Activated CD4-positive, alpha-beta T cell treated with anti-CD3 and anti-CD28 coated beads, Interleukin-2, amount 50 U/mL, for 16 hours (primary cell): ENCODE measurements around the gene CCDC78.

Experiments
- DNase-seq: peaks from one replicate; pipeline ENCODE4 v3.0.0-alpha.2; 2020

The CCDC78 gene

DNA sequence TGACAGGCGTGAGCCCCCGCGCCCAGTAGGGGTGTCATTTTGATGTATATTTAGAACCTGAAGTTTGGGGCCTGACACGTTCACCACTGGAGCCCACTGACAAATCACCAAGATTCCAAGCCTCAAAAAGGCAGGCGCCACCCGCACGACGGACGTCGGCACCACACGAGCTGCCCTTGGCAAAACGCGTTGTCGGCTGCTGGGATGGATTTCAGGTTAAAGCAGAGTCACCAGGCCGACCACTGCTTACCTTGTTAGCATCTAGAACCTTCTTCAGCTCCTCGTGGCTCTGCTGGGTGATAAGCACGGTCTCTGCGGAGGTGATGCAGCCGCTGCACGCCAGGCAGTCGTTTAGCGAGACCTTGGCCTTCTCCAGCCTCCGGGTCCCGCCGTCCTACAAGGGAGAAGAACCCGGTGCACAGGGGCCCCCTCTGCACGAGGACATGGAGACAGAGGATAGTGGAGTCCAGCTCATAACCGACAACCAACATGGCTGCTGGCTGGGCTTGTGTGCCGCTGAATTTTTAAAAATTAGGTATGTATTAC lies 10.8 kb upstream of the CCDC78 start:
- no peak for DNase-seq

DNA sequence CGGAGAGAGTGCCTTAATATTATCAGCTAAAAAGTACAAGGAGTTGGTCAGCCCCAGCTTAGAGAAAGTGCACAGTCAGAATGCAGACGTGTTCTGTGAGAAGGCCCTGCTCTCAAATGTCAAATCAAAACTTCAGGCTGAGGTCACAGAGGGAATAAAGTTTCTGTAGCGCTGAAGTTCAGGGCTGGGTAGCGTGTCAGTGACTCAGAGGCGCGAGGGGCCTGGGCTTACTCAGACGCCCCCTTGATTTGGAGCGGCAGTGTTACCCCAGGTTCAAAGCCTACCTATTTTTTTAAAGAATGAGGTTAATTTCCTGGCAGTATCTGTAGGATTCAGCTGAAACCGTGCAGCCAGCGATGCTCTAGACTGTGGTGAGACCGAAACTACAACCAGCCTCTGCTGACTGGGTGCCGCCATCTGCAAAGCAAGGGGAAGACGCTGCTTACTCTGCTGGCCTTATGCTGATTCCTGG lies 9.8 kb upstream of the CCDC78 start:
- peak; percentile 92 for DNase-seq

DNA sequence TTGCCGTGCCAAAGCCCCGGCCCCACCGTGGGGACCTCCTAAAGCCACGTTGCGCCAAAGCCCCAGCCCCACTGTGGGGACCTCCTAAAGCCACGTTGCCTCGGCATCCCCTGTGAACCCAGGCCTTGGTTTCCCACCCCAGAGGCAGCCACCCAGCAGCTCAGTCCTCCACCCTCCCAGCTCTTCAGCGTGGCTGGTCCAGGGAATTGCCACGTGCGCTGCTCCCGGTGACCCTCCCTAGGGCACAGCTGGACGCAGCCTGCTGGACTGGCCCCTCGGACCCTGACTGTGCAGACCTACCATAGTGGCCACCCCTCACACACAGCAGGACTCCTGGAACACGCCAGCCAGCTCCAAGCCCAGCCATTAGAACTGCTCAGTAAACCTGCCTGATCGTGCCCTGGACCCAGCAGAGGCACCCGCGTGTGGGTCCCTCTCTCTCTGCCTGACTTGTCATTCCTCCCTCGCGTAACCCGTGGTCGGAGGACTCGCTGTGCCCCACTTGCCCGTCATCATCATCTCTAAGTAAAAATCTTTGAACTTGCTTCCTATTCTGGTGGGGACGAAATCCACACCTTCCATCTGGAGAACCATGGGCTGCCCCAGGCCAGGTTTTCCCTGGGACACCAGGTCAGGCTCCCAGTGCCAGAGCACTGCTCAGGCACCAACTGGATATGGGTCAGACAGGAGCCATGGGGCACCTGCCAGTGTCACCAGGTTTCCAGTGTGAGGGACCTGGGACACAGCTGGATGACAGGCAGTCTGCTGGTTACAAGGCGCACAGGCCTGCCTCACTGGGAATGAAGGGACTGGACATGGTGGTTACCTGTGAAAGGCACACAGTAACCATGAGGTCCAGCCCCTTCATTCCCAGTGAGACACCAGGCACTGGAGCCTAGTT lies 9.0 kb upstream of the CCDC78 start:
- DNase-seq, result no peak

DNA sequence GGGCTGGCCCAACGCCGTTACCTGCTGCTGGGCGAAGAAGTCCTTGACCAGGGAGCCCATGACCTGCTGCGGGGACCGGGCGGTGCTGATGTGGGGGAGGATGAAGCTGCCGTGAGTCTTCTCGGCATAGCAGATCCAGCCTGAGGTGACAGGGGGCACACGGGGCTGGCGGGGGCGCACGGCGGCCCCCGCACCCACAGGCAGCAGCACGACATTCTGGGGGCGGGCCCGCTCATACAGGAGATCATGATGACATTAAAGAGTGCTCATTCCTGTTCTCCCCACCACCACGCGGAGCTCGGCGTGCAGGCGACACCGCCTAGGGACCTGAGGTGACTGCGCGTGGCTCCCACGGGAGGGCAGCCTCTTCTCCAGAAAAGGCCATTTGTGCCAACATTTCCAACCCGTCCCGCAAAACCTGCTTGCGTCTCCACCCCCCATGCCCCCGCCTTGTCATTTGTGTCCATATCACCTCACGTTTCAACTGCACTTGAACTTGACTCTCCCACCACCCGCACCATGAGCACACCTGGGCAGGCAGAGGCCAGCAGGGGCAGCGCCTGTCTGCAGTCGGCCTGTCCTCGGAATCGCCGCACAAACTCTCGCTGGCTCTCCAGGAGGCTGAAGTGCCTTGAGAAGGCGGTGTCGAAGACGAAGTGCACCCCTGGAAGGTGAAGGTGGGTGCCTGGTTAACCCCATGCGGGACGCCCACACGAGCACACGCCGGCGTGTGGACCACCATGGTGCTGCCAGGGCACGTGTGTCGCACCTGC lies 8.2 kb upstream of the CCDC78 start:
- DNase-seq, result no peak

DNA sequence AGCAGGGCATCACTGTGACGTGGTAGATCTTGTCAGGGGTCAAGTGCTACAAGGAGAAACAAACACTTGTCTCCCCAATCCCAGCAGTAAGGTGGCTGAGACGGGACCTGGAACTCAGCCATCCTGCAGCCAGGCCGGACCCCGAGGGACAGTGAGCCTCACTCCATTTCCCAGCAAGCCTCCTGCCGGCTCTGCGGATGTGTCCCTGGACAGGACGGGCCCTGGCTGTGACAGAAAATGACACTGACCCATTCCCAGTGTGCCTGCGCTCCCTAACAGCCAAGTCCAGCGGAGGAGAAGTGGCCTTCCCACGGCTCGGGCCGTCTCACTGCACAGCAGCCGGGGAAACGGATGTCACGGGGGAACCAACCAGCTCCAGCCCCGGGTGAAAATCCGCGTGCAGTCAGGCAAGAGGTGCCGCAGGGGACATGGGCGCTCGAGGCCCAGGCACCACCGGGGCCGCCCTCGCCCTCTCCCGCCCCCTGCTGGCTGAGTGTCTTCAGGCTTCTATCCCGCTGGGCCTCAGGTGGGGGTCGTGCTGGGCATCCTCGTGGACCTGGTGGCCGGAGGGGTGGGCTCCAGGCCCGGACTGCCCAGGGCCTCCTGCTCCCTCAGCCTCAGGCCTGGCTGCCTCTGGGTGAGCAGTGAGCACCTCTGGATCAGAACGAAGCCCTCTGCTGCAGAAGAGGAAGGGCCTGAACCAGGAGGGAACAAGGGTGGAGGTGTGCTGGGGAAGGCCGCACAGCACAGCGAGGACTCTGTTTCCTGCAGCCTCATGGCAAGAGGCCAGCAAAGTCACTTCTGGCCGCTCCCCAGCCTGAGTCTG lies 7.4 kb upstream of the CCDC78 start:
- no peak for DNase-seq

DNA sequence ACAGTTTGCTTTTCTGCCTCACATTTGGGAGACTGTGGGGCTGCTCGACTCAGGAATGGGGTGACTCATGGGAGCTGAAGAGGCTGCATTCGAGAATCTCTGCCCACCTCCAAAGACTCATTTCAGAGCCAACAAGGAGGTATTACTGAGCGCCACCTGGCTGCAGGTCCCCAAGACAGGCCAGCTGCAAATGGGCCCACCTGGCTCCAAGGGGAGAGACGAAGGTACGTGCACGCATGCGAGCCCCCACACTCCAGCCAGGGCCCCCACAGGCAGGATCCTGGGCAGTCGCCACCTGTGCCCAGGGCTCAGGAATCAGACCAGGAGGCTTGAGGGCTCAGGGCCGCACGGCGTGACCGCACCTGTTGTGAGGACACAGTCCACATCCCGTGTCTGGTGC lies 6.7 kb upstream of the CCDC78 start:
- DNase-seq, result no peak

DNA sequence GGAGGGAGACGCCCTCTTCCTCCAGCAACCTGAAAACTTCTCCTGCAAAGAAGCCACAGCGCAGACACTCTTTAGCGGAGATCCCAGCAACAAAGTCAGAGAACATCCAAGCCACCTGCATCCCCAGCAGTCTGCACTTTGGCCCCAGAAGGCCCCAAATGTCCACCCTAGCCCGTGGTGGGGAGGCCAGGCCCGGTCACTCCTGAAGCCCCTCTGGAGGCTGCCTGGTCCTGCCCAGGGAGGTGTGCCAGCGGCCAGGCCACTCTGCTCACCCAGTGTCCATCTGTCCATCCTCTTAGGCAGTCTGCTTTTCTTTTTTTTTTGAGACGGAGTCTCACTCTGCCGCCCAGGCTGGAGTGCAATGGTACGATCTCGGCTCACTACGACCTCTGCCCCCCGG lies 6.1 kb upstream of the CCDC78 start:
- no peak for DNase-seq

DNA sequence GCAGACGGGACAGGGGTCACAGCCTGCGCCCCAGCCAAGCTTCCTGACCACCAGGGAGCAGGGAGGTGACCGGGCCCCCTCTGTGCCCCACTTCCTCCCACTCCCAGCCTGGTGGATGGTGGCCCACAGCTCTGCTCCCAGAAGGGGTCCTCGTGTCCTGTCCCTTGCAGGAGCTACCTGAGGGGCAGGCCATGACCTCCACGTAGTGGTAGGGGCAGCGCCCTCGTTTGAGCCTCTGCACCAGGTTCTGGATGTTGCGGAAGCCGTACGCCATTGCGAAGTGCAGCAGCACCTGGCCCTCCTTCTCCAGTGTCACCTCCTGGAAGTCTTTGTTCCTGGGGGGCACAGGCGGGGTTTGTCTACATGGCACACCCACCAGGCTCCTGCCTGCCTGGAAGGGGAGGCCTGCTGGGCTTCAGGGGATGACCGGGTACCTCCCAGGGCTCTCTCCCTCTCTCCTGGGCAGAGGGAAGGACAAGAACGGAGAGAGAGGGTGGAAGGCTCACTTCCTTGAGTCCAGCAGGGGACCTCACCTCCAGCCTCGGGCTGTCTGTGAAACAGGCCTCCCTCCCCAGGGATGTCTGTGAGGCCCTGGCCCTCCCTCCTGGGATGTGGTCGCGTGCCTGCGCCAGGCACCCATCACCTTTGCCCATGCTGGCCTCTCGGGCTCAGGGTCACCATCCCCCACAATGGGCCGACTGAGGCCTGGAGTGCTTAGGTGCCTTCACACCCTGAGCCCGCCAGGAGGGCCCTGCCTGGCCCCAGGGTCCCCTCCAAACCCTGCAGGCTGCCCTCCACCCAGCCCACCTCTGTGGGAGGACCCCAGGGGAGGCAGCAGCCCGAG lies 4.6 kb upstream of the CCDC78 start:
- no peak for DNase-seq

DNA sequence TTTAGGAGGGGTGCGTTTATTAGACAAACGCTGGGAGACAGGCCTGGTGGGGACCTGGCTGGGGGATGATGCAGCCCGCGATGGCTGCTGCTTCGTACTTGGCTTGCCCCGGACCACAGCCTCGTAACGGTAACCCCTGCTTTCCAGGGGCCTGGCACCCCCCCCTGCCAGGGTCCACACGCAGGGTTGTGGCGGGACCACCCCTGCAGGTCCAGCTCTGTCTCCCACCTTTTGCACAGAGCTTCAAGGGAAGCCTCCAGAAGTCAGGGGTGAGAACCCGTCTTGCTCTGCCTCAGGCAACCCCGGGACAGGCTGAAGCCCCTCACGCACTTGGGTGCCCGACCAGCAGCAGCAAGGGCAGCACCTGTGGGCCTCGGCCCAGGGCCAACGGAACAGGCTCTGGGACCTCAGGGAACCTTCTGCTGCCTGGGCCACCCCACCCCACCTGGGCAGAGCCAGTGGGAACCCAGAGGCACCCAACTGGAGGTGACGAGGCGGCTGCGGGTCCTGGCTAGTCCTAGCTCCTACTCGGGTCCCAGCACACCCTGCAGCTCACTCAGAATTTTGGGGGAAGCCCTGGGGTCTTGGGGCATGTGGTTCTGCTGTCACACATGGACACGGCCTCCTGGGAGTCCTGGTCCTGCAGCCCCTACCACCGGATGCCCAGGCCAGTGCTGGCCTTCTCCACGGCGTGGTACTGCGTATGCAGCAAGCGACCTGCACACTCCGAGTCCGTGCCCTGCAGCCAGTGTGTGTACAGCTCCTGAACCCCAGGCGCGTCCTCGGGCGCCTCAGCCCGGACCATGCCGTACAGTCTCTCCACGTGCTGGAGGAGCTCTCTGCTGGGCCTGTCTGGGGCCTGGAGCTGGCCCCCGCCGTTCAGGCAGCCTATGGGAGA lies 3.8 kb upstream of the CCDC78 start:
- DNase-seq, result no peak

DNA sequence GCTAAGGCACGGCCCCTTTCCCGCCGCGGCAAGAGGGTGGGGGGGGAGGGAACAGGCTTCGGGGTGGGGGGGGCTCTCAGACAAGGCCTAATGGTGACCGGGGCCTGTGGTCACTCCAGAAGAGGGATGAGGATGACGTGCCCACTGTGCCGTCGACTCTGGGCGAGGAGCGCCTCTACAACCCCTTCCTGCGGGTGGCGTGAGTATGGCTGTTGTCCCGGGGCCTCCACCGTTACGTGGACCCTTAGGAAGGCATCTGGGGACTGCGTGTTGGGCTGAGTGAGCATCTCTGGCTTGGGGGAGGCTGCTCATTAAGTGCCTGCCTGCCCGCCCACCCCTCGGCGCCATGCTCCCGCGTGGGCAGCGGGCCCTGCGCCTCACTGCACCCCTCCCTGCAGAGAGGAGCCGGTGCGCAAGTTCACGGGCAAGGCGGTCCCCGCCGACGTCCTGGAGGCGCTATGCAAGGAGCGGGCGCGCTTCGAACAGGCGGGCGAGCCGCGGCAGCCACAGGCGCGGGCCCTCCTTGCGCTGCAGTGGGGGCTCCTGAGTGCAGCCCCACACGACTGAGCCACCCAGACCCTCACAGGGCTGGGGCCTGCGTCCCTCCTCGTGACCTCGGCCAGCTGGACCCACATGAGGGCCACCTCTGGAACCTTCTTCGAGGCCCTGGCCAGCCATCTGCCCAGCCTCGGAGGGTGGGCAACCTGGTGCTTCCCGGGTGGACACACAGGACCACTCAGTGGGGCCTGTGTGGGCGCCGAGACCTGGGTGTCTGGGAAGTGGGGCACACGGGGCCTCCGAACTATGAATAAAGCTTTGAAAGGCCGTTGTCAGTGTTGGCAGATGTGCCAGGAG lies 2.9 kb upstream of the CCDC78 start:
- DNase-seq, result no peak

DNA sequence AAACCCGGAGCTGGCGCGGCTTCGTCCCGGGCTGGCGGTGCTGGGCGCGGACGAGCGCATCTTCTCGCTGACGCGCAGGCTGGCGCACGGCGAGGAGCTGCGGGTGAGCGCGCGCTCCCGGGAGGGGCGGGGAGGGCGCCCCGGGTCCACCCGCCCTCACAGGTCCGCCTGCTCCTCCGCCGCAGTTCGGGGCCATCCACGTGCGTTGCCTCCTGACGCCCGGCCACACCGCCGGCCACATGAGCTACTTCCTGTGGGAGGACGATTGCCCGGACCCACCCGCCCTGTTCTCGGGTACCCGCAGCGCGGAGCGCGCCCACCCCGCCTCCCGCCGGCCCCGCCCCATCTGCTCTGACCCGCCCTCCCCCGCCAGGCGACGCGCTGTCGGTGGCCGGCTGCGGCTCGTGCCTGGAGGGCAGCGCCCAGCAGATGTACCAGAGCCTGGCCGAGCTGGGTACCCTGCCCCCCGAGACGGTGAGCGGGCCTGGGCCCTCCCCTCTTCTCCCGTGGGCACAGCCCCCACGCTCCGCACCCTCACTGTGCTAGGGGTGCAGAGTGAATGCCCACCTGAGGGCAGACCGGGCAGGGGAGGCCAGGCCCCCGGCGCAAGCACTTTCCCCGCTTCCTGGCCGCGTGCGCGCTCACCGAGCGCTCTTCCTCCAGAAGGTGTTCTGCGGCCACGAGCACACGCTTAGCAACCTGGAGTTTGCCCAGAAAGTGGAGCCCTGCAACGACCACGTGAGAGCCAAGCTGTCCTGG lies 2.1 kb upstream of the CCDC78 start:
- DNase-seq, result peak; percentile 74

DNA sequence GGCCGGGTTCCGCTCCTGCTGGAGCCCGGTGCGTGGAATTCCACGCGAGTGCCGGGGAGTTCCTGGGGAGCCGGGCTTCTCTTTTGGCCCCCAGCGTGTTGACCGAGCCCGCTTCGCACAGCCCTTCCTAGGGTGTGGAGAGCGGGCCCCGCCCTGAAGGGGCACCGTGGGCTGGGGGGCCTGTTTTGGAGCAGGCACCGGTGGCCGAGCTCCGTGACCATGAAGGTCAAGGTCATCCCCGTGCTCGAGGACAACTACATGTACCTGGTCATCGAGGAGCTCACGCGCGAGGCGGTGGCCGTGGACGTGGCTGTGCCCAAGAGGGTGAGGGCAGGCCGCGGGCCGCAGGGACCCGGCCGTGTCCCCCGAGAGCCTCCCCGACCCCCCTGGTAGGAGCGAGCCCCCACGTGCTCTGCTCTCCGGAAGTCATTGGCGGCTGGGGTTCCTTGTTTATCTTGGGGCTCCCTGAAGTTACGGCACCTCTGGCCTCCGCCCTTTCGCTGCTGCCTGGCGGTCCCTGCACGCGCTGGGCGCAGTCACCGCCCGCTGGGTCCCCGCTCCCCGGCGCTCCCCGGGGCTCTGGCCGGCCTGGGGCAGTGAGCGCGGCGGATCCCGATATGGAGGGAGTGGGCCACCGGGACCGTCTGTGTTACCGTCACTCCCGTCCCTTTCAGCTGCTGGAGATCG lies 1.2 kb upstream of the CCDC78 start:
- no peak for DNase-seq

DNA sequence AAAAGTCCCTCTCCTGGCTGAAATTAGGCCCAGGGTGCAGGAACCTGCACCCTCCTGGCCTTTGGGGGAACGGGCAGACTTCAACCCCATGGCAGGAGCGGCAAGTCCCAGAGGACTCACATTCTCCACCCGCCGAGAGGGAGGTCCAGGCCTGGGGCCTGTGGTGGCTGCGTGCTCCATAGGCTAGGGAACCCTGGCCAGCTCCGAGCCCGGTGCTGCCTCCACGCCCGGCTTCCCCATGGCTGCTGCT lies 130 bp downstream of the CCDC78 start:
- DNase-seq, result no peak

DNA sequence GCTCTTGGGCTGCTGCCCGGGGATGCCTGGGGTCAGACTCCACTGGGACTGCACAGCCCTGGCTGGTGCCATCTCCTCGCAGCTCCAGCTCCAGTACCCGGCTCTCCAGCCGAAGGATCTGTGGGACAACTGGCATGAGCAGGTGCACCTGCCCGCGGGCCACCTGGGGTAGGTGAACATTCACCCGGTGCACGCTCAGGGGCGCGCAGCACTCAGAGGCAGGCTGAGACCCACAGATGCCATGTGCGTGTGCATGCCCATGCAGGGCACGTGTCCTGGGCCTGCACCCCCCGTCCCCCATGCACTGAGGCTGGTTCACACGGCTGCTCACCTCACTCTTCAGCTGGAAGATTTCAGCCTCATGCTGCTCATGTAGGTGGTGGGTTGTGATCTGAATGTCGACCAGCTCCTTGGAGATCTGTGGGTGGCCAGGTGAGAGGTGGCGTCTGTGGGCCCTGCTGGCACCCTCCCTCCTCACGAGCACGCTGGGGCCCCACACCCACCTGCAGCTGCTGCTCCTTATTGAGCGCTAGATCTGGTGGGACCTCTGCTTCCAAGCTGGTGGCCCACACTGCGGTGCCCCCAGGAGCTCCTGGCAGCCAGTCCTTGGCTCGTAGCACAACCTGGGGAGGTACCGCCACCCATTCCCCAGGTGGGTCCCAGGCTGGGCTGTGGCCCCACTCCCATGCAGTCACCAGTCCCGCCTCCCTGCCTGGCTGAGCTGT lies 618 bp downstream of the CCDC78 start:
- no peak for DNase-seq

DNA sequence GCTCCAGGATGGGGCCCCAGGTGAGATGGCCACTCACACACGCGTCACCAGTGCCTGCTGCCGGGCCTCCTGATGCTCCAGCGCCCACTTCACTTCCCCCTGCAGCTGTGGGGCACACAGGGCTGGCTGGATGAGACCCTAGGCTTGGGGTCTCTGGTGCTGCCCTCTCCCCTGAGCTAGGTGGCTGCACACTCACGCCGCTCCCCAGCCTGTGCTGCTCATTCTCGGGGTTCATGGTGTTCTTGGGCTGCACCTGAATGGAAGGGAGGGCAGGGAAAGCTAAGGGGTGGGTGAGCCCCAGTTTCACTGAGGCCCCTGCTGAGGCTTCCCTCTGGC lies 1.2 kb downstream of the CCDC78 start:
- DNase-seq, result no peak

DNA sequence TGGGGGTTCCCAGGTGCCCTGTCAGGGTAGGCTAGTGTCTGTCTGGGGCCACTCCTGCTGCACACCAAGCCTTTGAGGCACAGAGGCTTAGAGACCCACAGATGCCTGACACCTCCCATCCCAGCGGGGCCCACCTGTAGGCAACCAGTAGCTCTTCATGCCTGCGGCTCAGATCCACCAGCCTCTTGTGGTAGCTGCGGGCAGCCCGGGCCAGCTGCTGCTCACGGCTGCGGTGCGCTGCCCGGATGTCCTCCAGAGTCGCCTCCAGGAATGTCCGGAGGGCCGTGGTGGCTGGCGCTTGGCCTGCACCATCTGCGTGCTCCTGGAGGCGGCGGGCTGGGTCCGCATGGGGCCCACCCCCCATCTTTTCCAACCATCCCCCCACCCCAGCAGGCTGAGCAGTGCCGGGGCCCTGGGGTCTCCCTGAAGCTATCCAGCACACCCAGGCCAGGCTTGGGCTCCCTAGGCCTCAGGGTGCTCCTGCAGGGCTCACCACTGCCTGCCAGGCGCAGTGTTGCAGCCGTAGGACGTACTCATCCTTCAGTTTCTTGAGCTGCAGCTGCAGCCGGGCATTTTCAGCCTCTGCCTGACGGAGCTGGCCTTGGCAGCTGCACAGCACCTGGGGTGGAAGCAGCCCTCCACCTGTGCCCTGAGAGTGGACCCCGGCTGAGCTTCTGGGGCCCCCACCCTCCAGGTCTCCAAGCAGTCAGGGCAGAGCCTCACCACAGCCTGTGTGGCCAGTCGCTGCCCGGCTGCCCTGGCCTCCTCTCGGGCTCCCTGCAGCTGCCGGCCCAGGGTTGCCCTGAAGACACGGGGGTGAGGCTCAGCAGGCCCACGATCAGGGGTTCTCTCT lies 1.8 kb downstream of the CCDC78 start:
- no peak for DNase-seq

DNA sequence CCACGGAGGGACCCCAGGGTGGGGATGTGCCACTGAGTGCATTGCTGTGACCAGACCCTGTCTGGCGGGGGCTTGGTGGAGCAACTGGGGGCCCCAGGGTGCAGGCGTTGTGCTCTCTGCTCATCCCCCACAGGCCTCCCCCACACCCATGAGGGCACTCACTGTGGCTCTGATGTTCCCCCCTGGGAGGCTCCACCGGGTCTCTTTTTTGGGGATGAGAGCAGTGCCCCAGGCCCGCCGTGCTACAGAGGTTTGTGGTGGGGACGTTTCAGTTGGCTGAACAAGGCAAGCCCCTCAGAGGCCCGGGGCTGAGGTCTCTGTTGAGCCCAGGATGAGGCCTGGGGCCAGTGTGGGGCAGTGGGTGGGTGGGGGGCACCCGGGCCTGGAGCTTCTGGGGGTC lies 2.5 kb downstream of the CCDC78 start:
- no peak for DNase-seq
